H1 (cell line): ENCODE data around the gene R3HDM1. TPM values are rescaled to one million over a fixed set of nuclear protein-coding genes. Genes with fewer than 3 reads are reported as not detected.

Experiments used
- CTCF ChIA-PET: fragments of 300-600 bp; sonication (Branson Sonifier 250); formaldehyde crosslinking; loops from one replicate; lab custom pipeline; 2021; ENCODE audit not compliant: partially characterized antibody; lab: Charles Lee
- POLR2A ChIA-PET: fragments of 300-600 bp; sonication (Branson Sonifier 250); formaldehyde crosslinking; loops from one replicate; lab custom pipeline; 2021; ENCODE audit warnings: inconsistent platforms; ENCODE audit not compliant: partially characterized antibody; lab: Charles Lee
- DNase-seq, 2 experiments: peaks; one replicate each; pipeline versions ENCODE4 v3.0.0 to v3.0.0-alpha.2; 2010 to 2022; ENCODE audit warnings: low spot score in 2 of 2, low read depth in 1 of 2, mixed read lengths in 1 of 2
- FAIRE-seq: peaks from 2 replicates; lab custom pipeline; 2011; peaks lifted over from hg19 to GRCh38; lab: Jason Lieb, UNC
- H2AFZ ChIP-seq: 2 replicates; pipeline ENCODE4 v1.8.1; 2012; ENCODE audit warnings: low read length, inconsistent platforms
- H2AK5ac ChIP-seq: 2 replicates; pipeline ENCODE4 v1.6.1; 2013; ENCODE audit warnings: low read depth, low read length
- H2BK120ac ChIP-seq: replicated peaks from 2 replicates; pipeline ENCODE3; 2013; ENCODE audit warnings: low read depth, low read length, inconsistent platforms
- H2BK12ac ChIP-seq: 2 replicates; pipeline ENCODE4 v1.6.1; 2013; ENCODE audit warnings: low read depth, low read length
- H2BK15ac ChIP-seq: 2 replicates; pipeline ENCODE4 v1.6.1; 2013; ENCODE audit warnings: low read length
- H2BK20ac ChIP-seq: 2 replicates; pipeline ENCODE4 v1.6.1; 2013; ENCODE audit warnings: low read length
- H2BK5ac ChIP-seq: 2 replicates; pipeline ENCODE4 v1.6.1; 2013; ENCODE audit warnings: low read depth, low read length
- H3K14ac ChIP-seq: 2 replicates; pipeline ENCODE4 v1.6.1; 2013; ENCODE audit warnings: inconsistent platforms; ENCODE audit not compliant: insufficient read length
- H3K18ac ChIP-seq: 2 replicates; pipeline ENCODE4 v1.6.1; 2013; ENCODE audit warnings: low read length; ENCODE audit errors: extremely low read depth
- H3K23ac ChIP-seq: 2 replicates; pipeline ENCODE4 v1.6.1; 2013; ENCODE audit warnings: inconsistent platforms; ENCODE audit not compliant: insufficient read length
- H3K23me2 ChIP-seq: 2 replicates; pipeline ENCODE4 v1.6.1; 2013; ENCODE audit warnings: low read depth, low read length
- H3K27ac ChIP-seq: 2 replicates; pipeline ENCODE4 v1.6.1; 2011; ENCODE audit warnings: low read depth, low read length, inconsistent platforms
- H3K27me3 ChIP-seq, 4 experiments: replicated peaks in 1 of 4; 1 replicate in 1 of 4; 2 replicates in 3 of 4; pipeline versions ENCODE4 v1.6.1 to v1.8.1; 2011 to 2013; ENCODE audit warnings: low read length in 3 of 4, mild to moderate bottlenecking in 3 of 4, inconsistent platforms in 2 of 4, mixed read lengths in 2 of 4, moderate library complexity in 1 of 4; ENCODE audit not compliant: control insufficient read depth in 3 of 4, insufficient read depth in 3 of 4; ENCODE audit errors: extremely low read depth in 1 of 4
- H3K36me3 ChIP-seq, 4 experiments: 2 replicates each; pipeline versions ENCODE4 v1.6.1 to v1.8.1; 2011 to 2013; ENCODE audit warnings: mild to moderate bottlenecking in 4 of 4, low read length in 3 of 4, moderate library complexity in 2 of 4, control low read depth in 1 of 4, inconsistent platforms in 1 of 4; ENCODE audit not compliant: insufficient read depth in 4 of 4, control insufficient read depth in 2 of 4
- H3K4ac ChIP-seq: replicated peaks from 2 replicates; pipeline ENCODE3; 2013; ENCODE audit warnings: low read length, low read depth, mixed read lengths, inconsistent platforms; ENCODE audit not compliant: insufficient read length
- H3K4me1 ChIP-seq, 4 experiments: replicated peaks in 1 of 4; 1 replicate in 1 of 4; 2 replicates in 3 of 4; pipeline versions ENCODE4 v1.6.1 to v1.8.1; 2011 to 2013; ENCODE audit warnings: low read length in 3 of 4, inconsistent platforms in 2 of 4, mixed read lengths in 1 of 4; ENCODE audit not compliant: insufficient read depth in 4 of 4, control insufficient read depth in 3 of 4
- H3K4me2 ChIP-seq, 2 experiments: 2 replicates each; pipeline versions ENCODE4 v1.6.1 to v1.8.1; 2011 to 2013; ENCODE audit warnings: low read depth in 2 of 2, low read length in 2 of 2, control low read depth in 1 of 2, inconsistent platforms in 1 of 2, mild to moderate bottlenecking in 1 of 2; ENCODE audit not compliant: insufficient read depth in 1 of 2
- H3K4me3 ChIP-seq, 4 experiments: fragments of 200-600, 300-600 bp in 1 of 4; sonication (generic), shearing (Covaris generic), sonication (Bioruptor Twin) in 1 of 4; 2 replicates each; pipeline versions ENCODE4 v1.5.1 to v1.8.1; 2011 to 2016; ENCODE audit warnings: low read length in 4 of 4, low read depth in 3 of 4, control low read depth in 2 of 4, inconsistent platforms in 2 of 4, mild to moderate bottlenecking in 2 of 4, mixed read lengths in 1 of 4, moderate library complexity in 1 of 4; ENCODE audit not compliant: insufficient read depth in 2 of 4; ENCODE audit errors: extremely low read depth in 1 of 4
- H3K56ac ChIP-seq: replicated peaks from 2 replicates; pipeline ENCODE3; 2013; ENCODE audit warnings: low read depth, mild to moderate bottlenecking, mixed read lengths, low read length, inconsistent platforms; ENCODE audit not compliant: insufficient read length
- H3K79me1 ChIP-seq: 2 replicates; pipeline ENCODE4 v1.6.1; 2013; ENCODE audit warnings: low read depth, low read length, control low read depth
- H3K79me2 ChIP-seq, 2 experiments: 2 replicates each; pipeline versions ENCODE4 v1.6.1 to v1.8.1; 2012 to 2013; ENCODE audit warnings: low read length in 2 of 2, mild to moderate bottlenecking in 2 of 2, inconsistent platforms in 1 of 2; ENCODE audit not compliant: insufficient read depth in 2 of 2, control insufficient read depth in 1 of 2
- H3K9ac ChIP-seq, 4 experiments: replicated peaks in 1 of 4; 1 replicate in 1 of 4; 2 replicates in 3 of 4; pipeline versions ENCODE4 v1.6.1 to v1.8.1; 2011 to 2013; ENCODE audit warnings: low read depth in 3 of 4, low read length in 3 of 4, control low read depth in 2 of 4, mild to moderate bottlenecking in 2 of 4, moderate library complexity in 2 of 4, inconsistent platforms in 1 of 4; ENCODE audit errors: extremely low read depth in 1 of 4
- H3K9me3 ChIP-seq, 2 experiments: 2 replicates each; pipeline versions ENCODE4 v1.6.1 to v1.8.1; 2012 to 2013; ENCODE audit warnings: mild to moderate bottlenecking in 2 of 2, moderate library complexity in 2 of 2, control low read depth in 1 of 2, inconsistent platforms in 1 of 2, low read depth in 1 of 2, low read length in 1 of 2, mixed read lengths in 1 of 2; ENCODE audit not compliant: insufficient read depth in 2 of 2
- H4K20me1 ChIP-seq, 2 experiments: replicated peaks in 1 of 2; 2 replicates each; pipeline versions ENCODE3 to v1.8.1; 2011 to 2013; ENCODE audit warnings: inconsistent platforms in 2 of 2, low read length in 2 of 2, mild to moderate bottlenecking in 1 of 2; ENCODE audit not compliant: insufficient read depth in 2 of 2, control insufficient read depth in 1 of 2
- H4K5ac ChIP-seq: 2 replicates; pipeline ENCODE4 v1.6.1; 2013; ENCODE audit warnings: low read length, low read depth, mixed read lengths, inconsistent platforms; ENCODE audit not compliant: insufficient read length
- H4K8ac ChIP-seq: 2 replicates; pipeline ENCODE4 v1.8.0; 2013; ENCODE audit warnings: mild to moderate bottlenecking, moderate library complexity, low read length, inconsistent platforms; ENCODE audit not compliant: insufficient read depth; ENCODE audit errors: extremely low read depth
- H4K91ac ChIP-seq: replicated peaks from 2 replicates; pipeline ENCODE3; 2013; ENCODE audit warnings: low read length, mixed read lengths, inconsistent platforms; ENCODE audit not compliant: insufficient read length
- BACH1 ChIP-seq: IDR thresholded peaks from 2 replicates; pipeline ENCODE4 v1.6.1; 2012; ENCODE audit warnings: low read length, improper control_type of control experiment
- FOSL1 ChIP-seq: IDR thresholded peaks from 2 replicates; pipeline ENCODE4 v1.6.1; 2011; ENCODE audit warnings: mild to moderate bottlenecking, low read depth, low read length, moderate library complexity; ENCODE audit not compliant: insufficient read depth
- KDM1A ChIP-seq: fragments of 200-600, 300-600 bp; sonication (generic); IDR thresholded peaks from 2 replicates; pipeline ENCODE4 v1.7.1; 2016; ENCODE audit warnings: mild to moderate bottlenecking, low read length, borderline replicate concordance
- NANOG ChIP-seq: IDR thresholded peaks from 2 replicates; pipeline ENCODE4 v1.6.1; 2011; ENCODE audit warnings: low read length, low read depth, mild to moderate bottlenecking, inconsistent platforms; ENCODE audit not compliant: insufficient read depth, poor library complexity, severe bottlenecking
- NRF1 ChIP-seq: IDR thresholded peaks from 2 replicates; pipeline ENCODE4 v1.6.1; 2011; ENCODE audit warnings: mild to moderate bottlenecking, low read depth, low read length, improper control_type of control experiment
- PHF8 ChIP-seq: fragments of 200-600 bp; sonication (generic); conservative IDR thresholded peaks from 2 replicates; pipeline ENCODE4 v1.7.1; 2012; ENCODE audit warnings: low read depth, mild to moderate bottlenecking, inconsistent platforms, low read length, moderate library complexity
- POLR2AphosphoS5 ChIP-seq: IDR thresholded peaks from 2 replicates; pipeline ENCODE4 v1.6.1; 2011; ENCODE audit warnings: low read depth, low read length
- RAD21 ChIP-seq, 2 experiments: IDR thresholded peaks in 1 of 2; conservative IDR thresholded peaks in 1 of 2; 2 replicates each; pipeline ENCODE4 v1.6.1; 2011; ENCODE audit warnings: low read depth in 2 of 2, low read length in 2 of 2, improper control_type of control experiment in 1 of 2, inconsistent platforms in 1 of 2, mild to moderate bottlenecking in 1 of 2, moderate library complexity in 1 of 2
- RBBP5 ChIP-seq: IDR thresholded peaks from 2 replicates; pipeline ENCODE4 v1.7.1; 2012; ENCODE audit warnings: low read depth, mild to moderate bottlenecking, inconsistent platforms, low read length, moderate library complexity, borderline replicate concordance
- RXRA ChIP-seq: IDR thresholded peaks from 2 replicates; pipeline ENCODE4 v1.6.1; 2011; ENCODE audit warnings: low read depth, mild to moderate bottlenecking, low read length, moderate library complexity; ENCODE audit not compliant: insufficient read depth
- SP1 ChIP-seq: IDR thresholded peaks from 2 replicates; pipeline ENCODE4 v1.6.1; 2011; ENCODE audit warnings: low read depth, low read length
- YY1 ChIP-seq: IDR thresholded peaks from 2 replicates; pipeline ENCODE4 v1.6.1; 2011; ENCODE audit warnings: low read depth, mild to moderate bottlenecking, low read length
- WGBS, 2 experiments: shearing (Covaris generic) in 1 of 2; methylation state at CpG; one replicate each; pipeline versions ENCODE4 v1.1.6 to v1.1.7; 2013 to 2015; ENCODE audit warnings: low lambda C conversion rate in 2 of 2, mixed read lengths in 2 of 2, inconsistent platforms in 1 of 2, low coverage in 1 of 2, missing lambda C conversion rate in 1 of 2; ENCODE audit not compliant: insufficient replicate concordance in 2 of 2, insufficient coverage in 1 of 2, insufficient read length in 1 of 2; ENCODE audit errors: extremely low coverage in 1 of 2, missing lambda C conversion rate in 1 of 2; 5-methylcytosine and 5-hydroxymethylcytosine counted together
- polyA plus RNA-seq, 7 experiments: library from polyadenylated mRNA; depleted of rRNA in 3 of 7; stranded (reverse) in 5 of 7; unstranded in 2 of 7; fragments of >200 nt in 5 of 7; fragments of 200-250 nt in 2 of 7; gene quantifications; 1 replicate in 5 of 7; 2 replicates in 1 of 7; 4 replicates in 1 of 7; pipeline versions ENCODE4 v1.2.1 to v1.2.3, GENCODE V29; 2011 to 2013; ENCODE audit warnings: missing spikeins in 2 of 7, mixed read lengths in 2 of 7
- total RNA-seq: library from RNA; stranded (reverse); fragmentation: NEBNext Ultra II Directional; extraction: Animal tissue kit (Norgen Biotek cat#: 25700); gene quantifications from 2 replicates; pipeline ENCODE4 v1.2.1, GENCODE V29; 2021

The R3HDM1 gene
- total and polyA plus RNA-seq, 2 of the 8 experiments (the other 6 are each of a cell fraction or from before 2014, with no cell fraction given) = 77.7 to 120 TPM

- H3K27ac ChIP-seq = no peak overlapping the region
- no peak overlapping the region for H3K23ac ChIP-seq
- H3K9ac ChIP-seq = no peak overlapping the region
- H4K20me1 ChIP-seq = peaks cover 0 to 7% of the 10 kb centered on the region in 2 experiments
- H3K36me3 ChIP-seq = peaks cover 0 to 24% (median 6%) of the 10 kb centered on the region in 4 experiments; a peak in 5 of 8 replicates
- no peak overlapping the region for H4K8ac ChIP-seq
- no peak overlapping the region for H2BK120ac ChIP-seq
- DNase-seq (no peak), FAIRE-seq (peak; percentile 71)
- H3K9me3 ChIP-seq = no peaks in the 10 kb centered on the region
- no peak overlapping the region for H2AK5ac ChIP-seq
- H2BK5ac ChIP-seq = no peak overlapping the region
- no peak overlapping the region for H2BK12ac ChIP-seq
- CTCF ChIA-PET = interaction anchor here (0.7 to 4.4 kb wide), 4 partner anchors 18 to 52 kb away, joined by 3 to 17 read pairs (median 4); no protein-coding TSS in a partner anchor
- H3K18ac ChIP-seq = no peak overlapping the region
- no peaks in the 10 kb centered on the region; the same call in 1 of the 2 replicates for H3K23me2 ChIP-seq
- H2BK20ac ChIP-seq = no peak overlapping the region
- H3K4ac ChIP-seq = no peak overlapping the region
- no peak overlapping the region for H2AFZ ChIP-seq
- no peak overlapping the region for H3K4me3 ChIP-seq
- no peak overlapping the region for H3K14ac ChIP-seq
- POLR2A ChIA-PET = interaction anchor here (1.0 to 1.2 kb wide), 2 partner anchors 19 to 38 kb away, joined by 3 read pairs; no protein-coding TSS in a partner anchor
- WGBS, 2 experiments = 93% methylated on average over 5 of the region's 5 CpGs; no CpG with 5 or more reads in 1 of the 2 experiments
- H4K5ac ChIP-seq = no peak overlapping the region
- H2BK15ac ChIP-seq = no peak overlapping the region
- no peak overlapping the region for H4K91ac ChIP-seq
- H3K4me2 ChIP-seq = peak overlapping the region in 1 of 2 experiments; percentile 80; a peak in 1 of 4 replicates
- H3K79me2 ChIP-seq = peaks cover 4 to 56% of the 10 kb centered on the region in 2 experiments; a peak in 3 of 4 replicates
- H3K56ac ChIP-seq = no peak overlapping the region
- H3K79me1 ChIP-seq = peaks cover 2% of the 10 kb centered on the region; the same call in 1 of the 2 replicates
- no peaks in the 10 kb centered on the region for H3K27me3 ChIP-seq
- H3K4me1 ChIP-seq = peaks cover 0 to 6% (median 3%) of the 10 kb centered on the region in 4 experiments; a peak in 2 of 7 replicates
- TF ChIP-seq RAD21 (IDR thresholded peaks at IDR 0.05 in 1 of 2, conservative IDR thresholded peaks at IDR 0.05 in 1 of 2; ENCODE audit: low read depth in 2 of 2, low read length in 2 of 2) (peak; percentile 44 to 61), SP1 (no peak), FOSL1 (no peak), RXRA (no peak), POLR2AphosphoS5 (0 out of 2 replicates have a peak, but pooled peaks have one; percentile 30), NANOG (no peak), RBBP5 (no peak), KDM1A (no peak), YY1 (no peak), PHF8 (no peak), NRF1 (no peak), BACH1 (no peak)
These were observed 213.6 kb downstream of the R3HDM1 start for GRCh38 chr2:135744760-135745314.
